HG02884 (cell line): ENCODE data around the gene NIPBL.
"Not testable (repeated sequence)": the region's sequence is repeated elsewhere in the genome, so short reads cannot be mapped to it uniquely, and the experiment has no call there.

ENCODE experiments used
- ATAC-seq: cut with Tn5 transposase; IDR thresholded peaks from one replicate; pipeline ENCODE4 v1.9.1; 2021; ENCODE audit warnings: mild to moderate bottlenecking, moderate library complexity; ENCODE audit not compliant: unreplicated experiment

The NIPBL gene

DNA sequence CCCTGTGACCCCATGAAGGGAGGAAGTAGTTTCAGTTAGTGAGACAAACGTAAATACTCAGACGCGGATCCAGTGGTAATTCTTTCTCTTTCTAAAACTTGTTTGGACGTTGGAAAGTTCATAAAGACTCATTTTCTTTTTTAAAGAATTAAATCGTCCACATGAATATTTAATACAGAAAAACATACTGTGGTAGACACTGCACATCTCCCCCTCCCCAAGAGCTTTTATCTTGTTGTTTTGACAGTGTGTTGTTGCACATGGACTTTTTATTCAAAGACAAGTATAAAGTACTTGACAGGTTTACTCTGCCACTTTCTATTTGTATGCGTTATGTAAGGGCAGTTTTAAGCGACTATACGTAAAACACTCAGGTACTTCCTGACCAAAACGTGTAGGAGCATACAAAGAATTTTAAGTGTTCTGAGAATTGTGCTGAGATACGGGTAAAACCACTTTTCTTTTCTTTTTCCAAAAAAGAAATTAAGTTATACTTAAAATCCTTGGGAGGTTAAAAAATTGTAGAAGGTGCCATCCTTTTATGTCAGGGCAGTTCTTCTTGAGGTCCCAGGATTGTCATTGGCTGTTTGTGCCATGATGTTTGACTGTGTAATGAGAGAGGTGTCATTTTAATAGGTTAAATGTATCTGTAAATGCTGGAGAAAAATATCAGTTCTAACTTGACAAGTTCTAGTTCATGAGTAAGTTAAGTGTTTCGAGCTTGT, 1.3 kb downstream of the NIPBL start:
- no peak for ATAC-seq

DNA sequence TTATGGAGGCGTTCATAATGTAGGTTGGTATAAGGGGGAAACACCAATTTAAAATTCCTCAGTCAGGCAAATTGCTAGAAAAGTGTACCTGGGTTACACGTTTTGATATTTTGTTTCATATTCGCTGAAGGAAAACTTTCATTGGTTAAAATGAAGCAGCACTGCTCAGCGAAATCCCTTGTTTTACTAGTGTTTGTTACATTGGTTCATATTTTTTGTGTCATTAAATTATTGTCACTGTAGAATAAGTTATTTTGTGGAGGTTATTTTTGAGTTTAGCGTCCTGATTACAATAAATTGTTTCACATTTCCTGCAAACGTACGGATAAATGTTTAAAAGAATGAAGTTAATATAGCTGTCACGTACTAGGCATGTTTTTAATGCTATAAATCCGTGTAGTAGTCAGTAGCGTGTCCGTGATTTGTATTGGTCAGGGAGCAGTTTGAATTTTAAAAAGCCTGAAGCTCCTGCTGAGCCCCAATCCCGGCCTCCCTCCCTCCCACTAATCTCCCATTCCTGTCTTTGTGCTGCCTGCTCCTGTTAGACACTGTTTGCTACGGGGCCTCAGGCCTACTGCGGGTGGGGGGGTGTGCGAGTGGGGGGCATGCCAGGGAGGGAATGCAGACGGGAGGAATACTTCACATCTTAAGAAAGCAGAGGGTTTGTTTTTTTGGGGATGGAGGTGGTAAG, 2.0 kb downstream of the NIPBL start:
- ATAC-seq = no peak

DNA sequence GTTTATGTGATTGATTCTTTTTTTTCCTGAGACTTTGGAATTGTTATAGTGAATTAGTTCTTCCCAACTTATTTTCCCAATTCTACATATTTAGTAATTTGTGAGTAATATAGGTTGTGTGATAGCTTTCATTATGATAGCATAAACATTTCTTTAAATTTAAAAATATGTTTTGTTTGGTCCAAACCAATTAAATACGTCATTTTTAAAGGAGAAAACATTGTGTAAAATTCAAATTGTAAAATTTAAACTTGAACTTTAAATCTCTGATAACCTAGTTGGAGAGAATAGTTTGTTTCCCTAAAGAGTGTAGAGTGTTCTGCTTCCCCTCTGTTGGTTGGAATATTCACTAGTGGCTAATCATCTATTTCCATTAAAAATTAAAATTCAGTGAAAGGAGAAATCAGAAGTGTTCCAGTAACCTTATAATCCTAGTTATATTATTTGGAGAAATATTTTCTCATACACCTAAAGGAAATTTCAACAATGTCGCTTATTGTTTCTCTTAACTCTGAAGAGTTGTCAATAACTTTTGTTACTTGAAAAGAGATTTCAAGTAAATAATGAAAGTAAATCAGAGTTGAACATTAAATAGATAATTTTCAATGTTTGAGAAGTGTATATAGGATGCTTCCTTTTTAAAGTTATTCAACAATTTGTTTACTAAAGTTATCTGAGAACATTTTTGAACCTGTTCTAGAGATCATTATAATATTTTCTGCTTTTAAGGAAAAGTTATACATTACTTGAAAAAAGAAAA, 2.9 kb downstream of the NIPBL start:
- ATAC-seq = no peak

DNA sequence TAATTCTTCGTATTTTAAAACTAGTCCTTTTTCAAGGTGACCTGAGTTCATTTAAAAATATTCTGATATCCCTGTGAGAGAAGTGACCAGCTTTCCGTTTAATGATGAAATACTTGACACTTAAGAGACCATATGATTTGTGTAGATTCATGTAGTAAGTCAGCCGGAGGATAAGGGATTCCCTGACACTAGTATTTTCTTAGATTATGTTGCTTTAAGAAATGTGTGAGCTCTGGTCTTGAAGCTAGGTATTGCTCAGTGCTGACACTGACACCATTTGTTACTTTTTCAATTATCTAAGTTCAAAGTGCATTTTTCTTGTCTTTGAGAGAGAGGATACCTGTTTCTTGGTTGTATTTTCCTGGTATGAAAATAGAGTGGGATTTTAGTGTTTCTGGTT, 4.2 kb downstream of the NIPBL start:
- ATAC-seq = no peak

DNA sequence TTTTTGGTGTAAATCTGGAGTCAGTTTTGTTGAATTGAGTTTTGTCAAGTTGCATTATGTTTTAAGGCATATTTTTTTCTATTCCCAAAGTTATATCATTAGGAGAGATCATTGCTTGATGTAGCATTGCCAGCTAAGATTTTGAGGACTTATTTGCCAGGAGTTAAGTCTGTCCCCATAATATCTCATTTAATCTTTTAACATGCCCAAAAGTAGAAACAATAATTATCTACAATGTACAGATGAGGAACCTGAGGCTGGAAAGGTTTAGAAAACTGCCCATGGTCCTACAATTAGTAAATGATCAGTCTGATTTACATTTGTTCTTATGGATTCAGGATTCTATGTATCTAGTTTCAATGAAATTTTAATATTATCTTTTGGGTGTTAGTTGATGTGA, 4.7 kb downstream of the NIPBL start:
- no peak for ATAC-seq

DNA sequence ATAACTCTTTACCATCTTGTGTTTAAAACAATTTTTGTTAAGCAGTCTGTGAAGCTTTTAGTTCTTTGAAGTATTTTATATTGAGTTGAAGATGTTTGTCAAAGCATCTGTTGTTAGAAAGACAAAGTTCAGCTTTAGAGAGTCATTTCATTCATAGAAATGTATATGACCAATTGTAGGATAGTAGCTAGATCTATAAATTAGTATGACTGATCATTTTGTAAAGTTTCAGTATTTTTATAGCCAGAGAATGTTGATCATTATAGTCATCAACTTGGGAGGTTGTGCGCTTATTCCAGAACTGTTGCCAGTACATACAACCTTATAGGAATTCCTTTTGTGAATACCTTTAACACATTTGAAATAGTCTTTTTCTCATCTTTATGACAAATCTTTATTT, 5.2 kb downstream of the NIPBL start:
- ATAC-seq = no peak

DNA sequence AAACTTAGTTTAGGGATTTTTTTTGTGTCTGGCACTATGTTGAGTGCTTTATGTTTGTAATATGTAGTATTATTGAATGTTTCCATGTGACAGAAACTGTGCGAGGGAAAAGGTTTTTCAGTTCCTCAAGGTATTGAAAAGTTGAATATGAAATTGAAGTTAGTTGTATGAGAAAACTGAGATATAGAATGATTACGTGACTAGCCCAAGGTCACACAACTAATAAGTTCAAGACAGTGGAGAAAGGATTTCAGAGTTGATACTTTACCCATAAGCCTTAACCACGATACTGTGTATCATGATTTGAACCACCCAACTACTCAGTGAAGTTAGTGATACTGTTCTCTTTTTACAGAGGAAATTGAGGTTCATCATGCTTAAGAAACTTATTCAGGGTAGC, 5.7 kb downstream of the NIPBL start:
- peak; percentile 40 for ATAC-seq

DNA sequence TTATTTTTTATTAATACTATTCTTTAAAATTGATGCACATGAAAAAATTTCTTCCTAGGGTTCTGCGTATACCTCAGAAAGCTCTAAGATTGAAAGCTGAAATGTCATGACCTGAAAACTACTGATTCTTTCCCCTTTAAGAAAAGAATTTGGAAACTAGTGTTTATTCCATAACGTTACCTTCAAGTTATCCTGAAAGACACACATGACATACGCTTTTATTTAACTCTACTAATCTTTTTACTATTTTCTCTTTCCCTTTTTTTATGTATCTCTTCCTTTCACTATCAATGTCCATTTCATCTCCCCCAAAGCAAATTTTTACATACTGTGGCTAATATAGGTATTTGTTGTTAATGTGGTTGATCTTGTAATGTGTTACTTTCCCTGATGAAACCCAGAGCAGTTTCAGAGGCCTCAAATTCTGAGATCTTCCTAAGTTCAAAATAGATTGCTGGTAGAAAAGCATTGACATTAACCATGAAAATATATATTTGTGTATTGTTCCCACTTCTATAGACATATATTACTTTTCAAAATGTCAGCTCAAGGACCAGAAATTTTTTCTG, 7.4 kb downstream of the NIPBL start:
- no peak for ATAC-seq

DNA sequence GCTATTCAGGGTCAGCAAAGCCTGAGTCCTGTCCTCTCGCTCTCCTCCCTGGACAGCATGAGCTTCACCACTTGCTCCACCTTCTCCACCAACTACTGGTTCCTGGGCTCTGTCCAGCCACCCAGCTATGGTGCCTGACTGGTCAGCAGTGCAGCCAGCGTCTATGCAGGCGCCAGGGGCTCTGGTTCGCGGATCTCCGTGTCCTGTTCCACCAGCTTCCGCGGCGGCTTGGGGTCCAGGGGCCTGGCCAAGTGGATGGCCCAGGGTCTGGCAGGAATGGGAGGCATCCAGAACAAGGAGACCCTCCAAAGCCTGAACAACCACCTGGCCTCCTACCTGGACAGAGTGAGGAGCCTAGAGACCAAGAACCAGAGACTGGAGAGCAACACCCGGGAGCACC, 8.6 kb downstream of the NIPBL start:
- ATAC-seq = no peak

DNA sequence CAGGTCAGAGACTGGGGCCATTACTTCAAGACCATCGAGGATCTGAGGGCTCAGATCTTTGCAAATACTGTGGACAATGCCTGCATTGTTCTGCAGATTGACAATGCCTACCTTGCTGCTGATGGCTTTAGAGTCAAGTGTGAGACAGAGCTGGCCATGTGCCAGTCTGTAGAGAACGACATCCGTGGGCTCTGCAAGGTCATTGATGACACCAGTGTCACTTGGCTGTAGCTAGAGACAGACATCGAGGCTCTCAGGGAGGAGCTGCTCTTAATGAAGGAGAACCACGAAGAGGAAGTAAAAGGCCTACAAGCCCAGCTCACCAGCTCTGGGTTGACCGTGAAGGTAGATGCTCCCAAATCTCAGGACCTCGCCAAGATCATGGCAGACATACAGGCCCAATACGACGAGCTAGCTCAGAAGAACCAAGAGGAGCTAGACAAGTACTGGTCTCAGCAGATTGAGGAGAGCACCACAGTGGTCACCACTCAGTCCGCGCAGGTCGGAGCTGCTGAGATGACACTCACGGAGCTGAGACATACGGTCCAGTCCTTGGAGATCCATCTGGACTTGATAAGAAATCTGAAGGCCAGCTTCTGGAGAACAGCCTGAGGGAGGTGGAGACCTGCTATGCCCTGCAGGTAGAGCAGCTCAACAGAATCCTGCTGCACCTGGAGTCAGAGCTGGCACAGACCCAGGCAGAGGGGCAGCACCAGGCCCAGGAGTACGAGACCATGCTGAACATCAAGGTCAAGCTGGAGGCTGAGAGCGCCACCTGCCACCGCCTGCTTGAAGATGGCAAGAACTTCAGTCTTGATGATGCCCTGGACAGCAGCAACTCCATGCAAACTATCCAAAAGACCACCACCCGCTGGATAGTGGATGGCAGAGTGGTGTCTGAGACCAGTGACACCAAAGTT, 9.3 kb downstream of the NIPBL start:
- no peak for ATAC-seq

DNA sequence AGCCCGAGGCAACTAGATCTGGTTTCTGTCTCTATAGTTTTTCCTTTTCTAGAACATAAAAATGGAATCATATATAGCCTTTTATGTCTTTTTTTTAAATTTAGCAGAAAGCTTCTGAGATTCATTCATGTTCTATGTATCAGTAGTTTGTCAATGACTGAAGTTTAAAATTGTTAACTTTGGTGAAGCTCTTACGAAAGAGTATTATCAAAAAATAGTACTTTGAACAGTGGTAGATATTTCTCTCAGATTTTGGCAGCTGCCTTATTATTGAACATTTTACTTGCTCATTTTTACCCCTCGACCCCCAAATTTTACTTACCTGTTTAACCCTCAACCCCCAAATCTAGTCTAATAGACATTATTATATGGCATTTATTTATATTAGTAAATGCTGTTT, 10.2 kb downstream of the NIPBL start:
- ATAC-seq = no peak

DNA sequence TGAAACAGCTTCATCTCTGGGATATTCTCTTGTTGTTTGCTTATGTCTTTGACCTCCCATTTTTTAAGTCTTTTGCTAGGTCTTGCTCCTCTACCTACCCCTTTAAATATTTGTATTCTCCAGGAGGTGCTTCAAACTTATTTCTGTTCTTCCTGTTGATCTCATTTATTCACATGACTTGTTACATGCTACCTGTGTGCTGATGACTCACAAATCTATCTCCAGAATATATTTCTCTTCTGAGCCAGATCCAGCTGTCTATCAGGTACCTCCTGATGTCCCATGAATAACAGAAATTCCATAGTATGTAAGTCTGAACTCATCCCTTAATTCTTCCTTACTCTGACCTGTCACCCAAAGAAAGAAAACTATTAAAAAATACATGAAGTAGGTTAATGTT, 11.0 kb downstream of the NIPBL start:
- ATAC-seq = no peak

DNA sequence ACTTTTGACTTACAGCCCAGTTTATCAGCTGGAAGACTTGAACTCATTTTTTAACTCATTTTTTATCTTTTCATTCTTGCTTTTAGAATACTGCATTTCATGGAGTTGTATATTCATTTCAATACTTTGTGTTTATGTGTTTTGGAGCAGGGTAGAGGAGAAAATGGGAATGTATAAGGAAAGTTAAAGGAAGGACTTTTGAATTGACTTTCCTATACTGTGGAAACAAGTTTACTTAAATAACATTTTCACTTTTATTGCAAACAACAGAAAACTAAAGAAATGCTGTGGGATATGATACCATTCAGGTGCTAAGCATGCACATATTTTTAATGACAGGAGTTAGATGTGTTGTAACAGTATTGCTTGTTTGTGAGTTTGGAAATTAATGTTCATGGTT, 11.7 kb downstream of the NIPBL start:
- no peak for ATAC-seq

DNA sequence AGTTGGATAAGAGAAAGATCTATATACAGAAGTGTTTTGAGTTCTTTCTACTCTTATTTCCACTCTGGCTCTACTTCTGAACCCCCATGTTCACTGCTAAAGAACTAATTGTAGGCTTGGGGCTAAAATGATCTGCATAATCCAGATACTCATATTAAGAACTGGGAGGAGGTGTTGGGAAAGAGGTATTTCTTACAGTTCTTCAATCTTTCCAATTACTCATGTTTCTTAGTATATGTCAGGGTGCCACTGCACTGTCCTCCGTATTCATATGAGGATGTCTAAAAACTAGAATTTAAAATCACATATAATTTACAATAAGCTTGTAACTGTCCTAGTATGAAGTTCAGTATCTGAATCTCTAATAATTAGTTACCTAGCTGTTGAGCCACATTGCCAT, 12.7 kb downstream of the NIPBL start:
- ATAC-seq = no peak

DNA sequence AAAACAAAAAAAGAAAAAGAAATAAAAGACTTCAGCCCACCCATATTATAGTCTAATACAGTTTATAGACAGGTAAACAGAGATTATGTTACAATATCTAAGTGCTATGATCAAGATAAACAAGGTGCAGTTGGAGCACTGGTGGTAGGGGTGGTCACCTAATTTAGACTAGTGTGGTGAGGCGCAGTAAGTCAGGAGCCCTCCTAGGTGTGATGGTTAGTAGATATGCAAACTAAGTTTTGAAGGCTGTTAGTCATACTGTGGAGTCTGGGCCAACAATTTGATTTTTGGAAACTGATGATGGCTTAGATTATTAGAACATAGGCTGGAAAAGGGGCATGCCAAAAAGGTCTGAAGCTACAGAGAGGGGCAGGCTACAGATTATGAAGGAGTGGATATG, 14.7 kb downstream of the NIPBL start:
- no peak for ATAC-seq

DNA sequence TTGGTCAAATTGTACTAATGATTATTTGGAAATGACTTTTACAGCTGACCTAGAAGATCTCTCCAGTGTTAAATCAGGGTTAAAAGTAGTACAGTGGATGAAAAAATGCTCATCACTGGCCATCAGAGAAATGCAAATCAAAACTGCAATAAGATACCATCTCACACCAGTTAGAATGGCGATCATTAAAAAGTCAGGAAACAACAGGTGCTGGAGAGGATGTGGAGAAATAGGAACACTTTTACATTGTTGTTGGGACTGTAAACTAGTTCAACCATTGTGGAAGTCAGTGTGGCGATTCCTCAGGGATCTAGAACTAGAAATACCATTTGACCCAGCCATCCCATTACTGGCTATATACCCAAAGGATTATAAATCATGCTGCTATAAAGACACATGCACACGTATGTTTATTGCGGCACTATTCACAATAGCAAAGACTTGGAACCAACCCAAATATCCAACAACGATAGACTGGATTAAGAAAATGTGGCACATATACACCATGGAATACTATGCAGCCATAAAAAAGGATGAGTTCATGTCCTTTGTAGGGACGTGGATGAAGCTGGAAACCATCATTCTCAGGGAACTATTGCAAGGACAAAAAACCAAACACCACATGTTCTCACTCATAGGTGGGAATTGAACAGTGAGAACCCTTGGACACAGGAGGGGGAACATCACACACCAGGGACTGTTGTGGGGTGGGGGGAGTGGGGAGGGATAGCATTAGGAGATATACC, 15.7 kb downstream of the NIPBL start:
- ATAC-seq = not testable (repeated sequence)

DNA sequence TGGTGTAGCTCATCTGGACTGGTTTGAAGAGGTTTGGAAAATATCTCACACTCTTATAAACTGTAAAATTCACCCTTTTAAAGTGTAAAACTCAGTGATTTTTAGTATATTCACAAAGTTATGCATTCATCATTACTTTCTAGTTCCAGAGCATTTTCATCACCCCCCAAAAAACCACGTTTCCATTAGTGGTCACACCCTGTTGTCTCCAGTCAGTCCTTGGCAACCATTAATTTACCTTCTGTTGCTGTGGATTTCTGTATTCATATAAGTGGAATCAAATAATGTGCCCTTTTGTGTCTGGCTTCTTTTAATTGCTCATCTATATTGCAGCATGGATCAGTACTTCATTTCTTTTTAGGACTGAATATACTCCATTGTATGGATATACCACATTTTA, 18.4 kb downstream of the NIPBL start:
- ATAC-seq = no peak

DNA sequence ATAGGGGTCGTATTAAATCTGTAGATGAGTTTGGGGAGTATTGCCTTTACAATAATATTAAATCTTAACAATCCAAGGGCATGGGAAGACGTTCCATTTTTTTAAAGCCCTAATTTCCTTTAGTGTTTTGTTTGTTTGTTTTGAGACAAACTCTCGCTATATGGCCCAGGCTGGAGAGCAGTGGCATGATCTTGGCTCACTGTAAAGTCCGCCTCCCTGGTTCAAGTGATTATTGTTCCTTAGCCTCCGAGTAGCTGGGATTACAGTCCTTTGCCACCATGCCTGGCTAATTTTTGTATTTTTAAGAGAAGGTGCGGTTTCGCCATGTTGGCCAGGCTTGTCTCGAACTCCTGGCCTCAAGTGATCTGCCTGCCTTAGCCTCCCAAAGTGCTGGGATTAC, 19.9 kb downstream of the NIPBL start:
- ATAC-seq = no peak

DNA sequence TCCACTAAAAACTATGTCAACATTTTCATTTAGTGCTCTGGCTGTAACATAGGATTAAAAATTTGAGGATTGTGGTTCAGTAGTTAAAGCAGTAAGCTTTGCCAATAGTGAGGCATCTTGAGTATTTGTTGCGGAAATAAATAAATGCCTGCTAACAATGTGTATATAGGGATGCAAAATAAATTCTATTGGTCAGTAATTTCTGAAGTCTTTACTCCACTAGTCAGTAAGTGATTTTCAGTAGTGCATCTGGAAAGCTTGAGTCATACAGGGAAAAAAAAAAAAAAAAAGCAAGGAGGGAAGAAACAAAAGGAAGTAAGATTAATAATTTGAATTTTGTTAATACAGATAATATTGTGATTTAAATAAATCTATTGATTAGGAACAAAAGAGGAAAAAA, 21.0 kb downstream of the NIPBL start:
- no peak for ATAC-seq

DNA sequence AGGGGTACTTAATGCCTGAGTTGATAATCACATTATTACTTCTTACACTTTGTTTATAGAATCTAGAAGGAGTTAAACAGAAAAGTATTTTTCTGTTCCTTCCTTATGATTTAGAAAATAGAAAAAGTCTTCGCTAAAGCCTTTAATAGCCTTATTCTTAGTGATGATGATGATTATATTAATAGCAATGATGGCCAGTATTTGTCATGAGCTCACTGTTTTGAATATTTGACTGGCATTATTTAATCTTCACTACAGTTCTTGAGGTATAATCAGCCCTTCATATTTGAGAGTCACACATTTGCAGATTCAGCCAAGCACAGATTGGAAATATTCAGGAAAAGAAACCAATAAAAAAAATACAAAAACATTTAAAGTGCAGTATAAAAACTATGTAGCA, 23.3 kb downstream of the NIPBL start:
- ATAC-seq = no peak
